Upper lobe of left lung (tissue), 4 donors: ENCODE results near the gene OPRL1.

Source experiments
- CTCF ChIP-seq, 6 experiments: fragments of 450-650 bp in 4 of 6; fragments of 200-600 bp in 2 of 6; sonication (generic) in 2 of 6; IDR thresholded peaks; one replicate each; pipeline ENCODE4 v1.5.1; 2016 to 2019; ENCODE audit warnings: antibody characterized with exemption in 6 of 6
- EP300 ChIP-seq, 4 donors: sonication (generic); formaldehyde crosslinking; IDR thresholded peaks; one replicate each; pipeline ENCODE4 v1.5.1; 2017; ENCODE audit warnings: antibody characterized with exemption in 4 of 4, control low read depth in 2 of 4
- POLR2A ChIP-seq, 4 donors: fragments of 450-650 bp; IDR thresholded peaks; one replicate each; pipeline ENCODE4 v1.5.1; 2016 to 2017; ENCODE audit warnings: antibody characterized with exemption in 4 of 4, mild to moderate bottlenecking in 2 of 4

- TF ChIP-seq CTCF (IDR thresholded peaks at IDR 0.05) (no peak), POLR2A (IDR thresholded peaks at IDR 0.05) (no peak), EP300 (IDR thresholded peaks at IDR 0.05) (no peak)
Observed at GRCh38 chr20:64133951-64134407, 54.1 kb downstream of the OPRL1 start.
